Activated CD4-positive, CD25-positive, alpha-beta regulatory T cell treated with anti-CD3 and anti-CD28 coated beads, Interleukin-2, amount 50 U/mL, for 72 hours (primary cell): Measurements from ENCODE around the gene ALDH8A1.

Source experiments
- DNase-seq: peaks from one replicate; pipeline ENCODE4 v3.0.0; 2021

Gene ALDH8A1, protein sequence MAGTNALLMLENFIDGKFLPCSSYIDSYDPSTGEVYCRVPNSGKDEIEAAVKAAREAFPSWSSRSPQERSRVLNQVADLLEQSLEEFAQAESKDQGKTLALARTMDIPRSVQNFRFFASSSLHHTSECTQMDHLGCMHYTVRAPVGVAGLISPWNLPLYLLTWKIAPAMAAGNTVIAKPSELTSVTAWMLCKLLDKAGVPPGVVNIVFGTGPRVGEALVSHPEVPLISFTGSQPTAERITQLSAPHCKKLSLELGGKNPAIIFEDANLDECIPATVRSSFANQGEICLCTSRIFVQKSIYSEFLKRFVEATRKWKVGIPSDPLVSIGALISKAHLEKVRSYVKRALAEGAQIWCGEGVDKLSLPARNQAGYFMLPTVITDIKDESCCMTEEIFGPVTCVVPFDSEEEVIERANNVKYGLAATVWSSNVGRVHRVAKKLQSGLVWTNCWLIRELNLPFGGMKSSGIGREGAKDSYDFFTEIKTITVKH

DNA sequence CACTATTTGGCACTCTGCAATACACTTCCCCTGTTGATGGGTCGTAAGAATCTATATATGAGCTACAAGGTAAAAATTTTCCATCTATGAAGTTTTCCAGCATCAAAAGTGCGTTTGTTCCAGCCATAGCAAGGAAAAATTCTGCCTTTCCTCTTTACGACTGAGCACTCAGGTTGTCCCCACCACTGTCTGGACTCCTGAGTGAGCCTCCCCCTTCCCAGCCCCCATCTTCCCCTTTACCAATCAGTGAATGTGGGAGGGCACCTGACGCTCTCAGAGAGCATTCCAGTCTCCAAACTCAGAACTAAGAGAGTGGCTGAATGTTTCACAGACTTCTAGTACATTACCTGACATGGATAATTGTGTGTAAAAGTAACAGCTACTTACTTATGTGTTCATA is at the start of gene ALDH8A1:
TSS of gene ALDH8A1 (minus strand) at position 175 of the 400 bp plus-strand sequence. CDS start at position 127, 48 bp downstream.
- DNase-seq: no peak

DNA sequence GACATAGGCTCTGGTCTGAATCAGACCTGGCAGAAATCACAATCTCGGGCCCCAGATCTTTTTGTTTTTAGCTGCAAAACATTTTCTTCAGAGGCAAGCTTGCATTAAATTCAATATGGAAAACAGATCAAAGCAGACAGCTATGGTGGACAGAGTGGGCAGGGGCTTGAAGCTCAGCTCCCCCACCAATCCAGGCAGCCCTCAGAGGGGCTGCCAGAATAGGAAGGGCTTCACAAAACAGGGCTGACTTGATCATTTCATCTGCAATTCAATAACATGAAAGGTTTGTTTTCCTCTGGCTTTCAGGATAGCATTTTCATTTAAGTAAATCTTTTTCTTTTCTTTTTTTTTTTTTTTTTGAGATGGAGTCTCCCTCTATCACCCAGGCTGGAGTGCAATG is 49.2 kb upstream of the ALDH8A1 start:
- no peak for DNase-seq

DNA sequence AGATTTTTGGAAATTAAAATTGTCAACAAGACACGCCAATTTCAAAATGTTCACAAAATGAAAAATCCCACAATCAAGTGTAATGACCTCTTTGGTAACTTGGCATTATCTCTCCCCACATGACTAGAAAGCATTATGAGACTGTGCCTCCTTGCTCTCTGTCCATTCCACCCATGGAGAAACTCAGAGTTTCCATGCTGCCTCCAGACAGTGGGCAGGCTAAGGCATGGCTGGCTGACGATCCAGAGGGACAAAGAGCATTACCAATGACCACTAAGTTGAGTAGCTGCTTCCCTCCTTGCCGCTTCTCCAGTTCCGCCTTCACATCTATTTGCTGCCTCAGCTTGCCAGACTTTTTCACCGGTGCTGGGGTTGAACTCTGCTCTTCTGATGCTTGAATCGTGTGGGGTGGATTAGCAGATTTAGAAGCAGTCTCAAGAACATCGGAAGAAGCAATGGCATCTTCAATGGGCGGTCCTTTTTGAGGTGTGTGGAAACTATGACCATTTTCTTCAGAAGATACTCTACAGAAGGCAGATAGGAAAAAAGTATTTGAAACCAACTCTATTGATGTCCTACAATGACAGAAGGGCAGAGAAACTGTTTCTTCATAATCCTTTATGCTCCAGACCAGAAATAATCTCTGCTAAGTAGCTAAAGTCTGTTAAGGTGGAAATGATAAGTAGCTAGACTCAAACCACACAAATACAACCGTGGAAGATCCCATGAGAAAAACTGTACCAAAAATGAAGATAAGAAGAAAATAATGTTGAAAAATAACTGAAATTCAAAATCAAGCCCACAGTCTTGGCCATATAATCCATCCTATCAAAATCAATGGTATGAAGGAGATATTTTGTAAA is 47.5 kb upstream of the ALDH8A1 start:
- DNase-seq: no peak

DNA sequence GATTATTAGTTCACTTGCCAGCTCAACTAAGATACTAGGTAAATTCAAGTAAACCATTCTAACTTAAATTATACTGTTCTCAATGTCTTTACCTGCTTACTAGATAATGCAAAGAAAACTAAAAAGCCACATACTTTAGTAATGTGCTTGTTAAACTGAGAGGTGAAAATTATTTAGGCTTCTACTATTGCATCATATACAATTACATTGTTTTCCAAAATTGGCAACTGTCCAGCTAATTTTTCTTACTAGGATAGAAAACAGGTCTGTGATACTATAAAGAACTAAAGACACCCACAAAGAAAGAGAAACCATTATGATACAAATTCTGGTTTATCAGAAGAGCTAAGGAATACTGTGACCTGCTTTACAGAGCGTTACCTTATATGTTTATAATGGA is 45.6 kb upstream of the ALDH8A1 start:
- no peak for DNase-seq

DNA sequence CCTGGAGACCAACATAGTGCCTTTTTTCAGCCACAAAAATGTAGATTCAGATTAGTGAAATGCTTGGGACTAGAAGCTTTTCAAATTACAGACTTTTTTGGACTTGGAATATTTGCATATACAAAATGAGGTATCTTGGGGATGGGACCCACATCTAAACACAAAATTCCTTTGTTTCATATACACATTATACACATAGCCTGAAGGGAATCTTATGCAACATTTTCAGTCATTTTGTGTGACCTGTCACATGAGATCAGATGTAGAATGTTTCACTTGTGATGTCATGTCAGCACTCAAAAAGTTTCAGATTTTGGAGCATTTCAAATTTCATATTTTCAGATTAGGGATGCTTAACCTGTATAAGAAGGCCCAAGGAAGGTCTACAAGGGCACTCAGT is 44.5 kb upstream of the ALDH8A1 start:
- no peak for DNase-seq

DNA sequence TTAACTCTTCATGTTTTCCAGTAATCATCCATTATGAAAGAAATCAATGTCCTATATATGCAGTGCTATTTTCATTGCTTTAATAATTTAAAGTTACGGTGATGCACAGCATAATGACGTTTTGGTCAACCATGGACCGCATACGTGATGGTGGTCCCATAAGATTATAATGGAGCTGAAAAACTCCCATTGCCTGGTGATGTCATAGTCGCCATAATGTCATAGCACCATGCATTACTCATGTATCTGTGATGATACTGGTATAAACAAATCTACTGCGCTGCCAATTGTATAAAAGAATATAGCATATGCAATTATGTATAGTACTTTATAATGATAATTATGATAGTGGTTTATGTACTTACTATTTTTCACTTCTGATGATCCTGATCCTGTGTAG is 42.3 kb upstream of the ALDH8A1 start:
- DNase-seq: no peak

DNA sequence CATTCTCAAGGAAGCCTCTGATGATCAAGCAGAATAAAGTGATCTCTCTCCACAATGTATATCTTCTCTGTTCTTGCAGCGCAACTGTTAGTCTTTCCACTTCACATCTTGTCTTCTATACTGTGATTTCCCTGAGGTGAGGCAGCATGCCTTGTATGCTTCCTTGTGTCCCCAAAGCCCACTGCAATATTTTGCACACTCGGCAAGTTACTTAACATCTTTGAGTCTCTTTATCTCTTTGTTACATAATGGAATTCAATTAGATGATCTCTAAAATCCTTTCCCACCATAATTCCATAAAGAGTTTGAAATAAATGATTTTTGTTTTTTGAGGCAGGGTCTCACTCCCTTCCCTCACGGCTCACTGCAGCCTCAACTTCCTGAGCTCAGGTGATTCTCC is 40.4 kb upstream of the ALDH8A1 start:
- no peak for DNase-seq

DNA sequence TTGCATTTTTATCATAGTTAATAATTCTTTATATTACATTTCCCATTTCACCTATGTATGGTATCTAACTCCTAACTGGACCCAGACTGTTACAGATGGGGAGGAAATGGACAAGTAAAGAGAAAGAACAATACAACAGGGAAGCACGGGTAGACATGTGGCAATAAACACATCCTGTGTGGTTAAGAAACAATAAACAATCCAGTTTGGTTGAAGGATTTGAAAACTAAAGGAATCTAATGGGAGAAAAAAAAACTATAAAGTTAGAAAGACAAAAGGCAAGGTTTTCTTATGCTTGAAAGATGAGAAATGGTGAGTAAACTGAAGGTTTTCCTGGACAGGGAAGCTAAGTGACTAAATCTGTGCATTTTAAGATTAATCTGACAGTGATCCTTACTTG is 34.9 kb upstream of the ALDH8A1 start:
- no peak for DNase-seq

DNA sequence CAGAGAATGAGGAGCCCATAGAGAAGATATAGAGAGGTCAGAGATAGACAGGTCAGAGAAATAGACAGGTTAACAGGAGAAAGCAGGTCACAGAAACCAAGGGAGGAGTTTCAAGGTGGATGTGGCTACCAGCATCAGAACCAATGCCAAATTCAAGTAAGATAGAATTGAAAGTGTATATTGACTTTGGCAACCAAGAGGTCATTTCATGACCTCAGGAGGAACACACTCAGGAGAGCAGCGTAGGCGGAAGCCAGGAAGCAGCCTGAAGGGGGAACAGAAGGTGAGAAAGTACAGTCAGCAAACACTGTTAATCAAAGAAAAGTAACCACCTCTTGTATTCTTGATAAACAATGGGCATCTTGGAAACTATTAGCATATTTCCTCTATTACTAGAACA is 33.9 kb upstream of the ALDH8A1 start:
- DNase-seq: no peak

DNA sequence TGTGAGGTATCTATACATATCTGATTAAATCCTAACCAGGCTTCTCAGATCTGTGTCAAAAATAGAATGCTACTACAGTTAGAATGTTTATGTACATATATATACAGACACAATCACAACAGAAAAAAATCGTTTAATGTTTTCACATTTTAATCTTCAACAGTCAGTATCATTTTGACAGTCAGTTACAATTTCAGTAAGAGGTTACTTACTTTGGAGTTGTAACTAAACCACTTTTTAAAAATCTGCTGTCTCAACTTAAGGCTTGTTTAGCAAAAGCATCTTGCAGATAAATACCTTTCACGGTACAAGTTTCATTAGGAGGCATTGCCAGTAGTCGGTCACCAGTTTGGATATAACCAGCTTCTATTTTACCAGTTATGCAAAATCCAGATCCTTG is 32.3 kb upstream of the ALDH8A1 start:
- DNase-seq: no peak

DNA sequence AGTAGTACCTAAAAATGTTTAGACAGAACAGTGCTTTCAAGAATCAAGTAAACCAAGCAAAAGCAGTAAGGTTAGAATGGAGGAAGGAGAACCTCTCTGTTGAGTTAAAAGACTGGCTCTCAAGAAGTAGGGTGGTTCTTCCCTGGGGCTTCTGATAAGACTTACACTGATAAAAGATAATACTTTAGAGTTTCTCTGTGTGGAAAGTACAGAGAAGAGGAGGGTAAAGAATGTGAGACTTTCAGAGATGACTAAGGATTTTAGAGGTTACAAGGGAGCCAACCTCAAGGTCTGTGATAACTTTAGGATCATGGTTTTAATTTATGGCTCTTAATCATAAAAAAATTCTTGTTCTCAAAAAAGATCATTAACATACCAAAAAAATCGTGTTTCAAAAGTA is 30.9 kb upstream of the ALDH8A1 start:
- DNase-seq: no peak

DNA sequence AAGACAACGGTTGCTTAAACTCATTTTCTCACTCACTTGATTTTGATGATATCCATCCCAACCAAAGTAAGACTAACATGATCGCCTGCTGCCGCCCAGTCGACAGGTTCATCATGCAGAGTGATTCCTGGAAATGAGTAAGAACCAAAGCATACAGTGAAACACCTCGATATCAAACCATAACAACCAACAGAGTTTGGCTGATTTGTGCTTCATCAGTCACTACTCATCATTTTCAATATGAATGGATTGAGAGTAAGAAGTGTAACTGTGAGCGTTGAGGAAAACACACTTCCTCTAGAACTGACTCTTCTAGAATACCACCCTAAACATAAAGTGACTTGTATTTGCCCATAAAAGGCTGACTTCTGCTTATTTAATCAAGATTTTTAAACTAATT is 29.2 kb upstream of the ALDH8A1 start:
- DNase-seq: peak; percentile 38

DNA sequence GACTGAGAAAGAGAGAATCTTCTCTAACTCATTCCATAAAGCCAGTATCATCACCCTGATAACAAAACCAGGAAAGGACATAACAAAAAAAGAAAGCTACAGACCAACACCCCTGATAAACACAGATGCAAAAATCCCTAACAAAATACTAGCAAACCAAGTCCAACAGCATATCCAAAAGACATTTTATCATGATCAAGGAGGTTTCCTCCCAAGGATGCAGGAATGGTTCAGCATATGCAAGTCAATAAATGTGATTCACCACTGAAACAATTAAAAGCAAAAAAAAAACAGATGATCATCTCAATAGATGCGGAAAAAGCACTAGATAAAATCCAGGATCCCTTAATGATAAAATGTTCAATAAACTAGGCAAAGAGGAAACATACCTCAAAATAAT is 24.5 kb upstream of the ALDH8A1 start:
- DNase-seq: no peak

DNA sequence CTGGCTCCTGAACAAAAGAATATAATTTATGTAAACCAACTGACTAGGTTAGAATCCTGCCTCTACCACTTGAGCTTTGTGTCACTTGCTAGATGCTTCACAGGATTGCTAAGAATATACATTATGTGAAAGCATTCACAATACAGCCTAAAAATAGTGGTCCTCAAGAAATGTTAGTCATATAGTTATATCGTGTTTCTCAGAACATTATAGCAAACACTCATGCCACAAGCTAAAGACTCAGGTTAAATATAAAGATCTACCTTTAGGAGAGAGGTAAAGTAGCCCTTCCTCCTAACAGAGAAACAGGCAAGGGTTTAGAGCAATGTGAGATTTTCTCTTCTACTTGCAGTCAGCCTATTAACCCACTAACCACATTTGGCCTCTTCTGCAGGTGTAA is 17.8 kb upstream of the ALDH8A1 start:
- no peak for DNase-seq

DNA sequence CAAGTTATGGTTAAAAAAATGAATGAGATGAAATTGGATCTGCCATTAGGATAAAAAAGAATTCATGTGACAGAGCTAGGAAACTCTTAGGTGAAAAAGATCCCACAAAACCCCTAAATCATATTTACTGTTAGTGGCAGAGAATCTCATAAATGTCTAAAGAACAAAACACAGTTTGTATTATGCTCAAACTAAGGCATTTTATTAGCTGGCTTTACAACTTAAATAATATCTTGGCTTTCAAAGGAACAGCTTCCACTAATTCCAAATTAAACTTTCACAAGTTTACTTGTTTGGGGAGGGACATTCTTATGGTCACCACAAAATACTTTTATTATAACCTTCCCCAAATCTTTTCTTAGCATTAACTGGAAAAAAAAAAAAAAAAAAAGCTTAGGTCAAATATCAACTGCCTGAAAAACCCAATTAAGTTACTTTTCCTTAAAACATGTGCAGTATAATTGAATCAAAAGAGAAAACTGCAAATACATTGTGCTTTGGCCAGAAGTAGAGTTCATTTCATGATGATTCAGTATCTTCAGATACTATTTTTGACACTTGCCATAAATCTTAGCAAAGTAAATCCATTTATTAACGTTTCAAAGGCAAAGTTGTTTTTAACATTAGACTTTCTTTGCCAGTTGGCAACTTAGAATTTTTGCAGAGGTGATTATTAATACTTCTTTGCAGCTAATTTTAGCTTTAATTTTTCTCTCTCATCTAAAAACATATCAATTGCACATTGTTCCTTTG is 14.7 kb upstream of the ALDH8A1 start:
- DNase-seq: no peak

DNA sequence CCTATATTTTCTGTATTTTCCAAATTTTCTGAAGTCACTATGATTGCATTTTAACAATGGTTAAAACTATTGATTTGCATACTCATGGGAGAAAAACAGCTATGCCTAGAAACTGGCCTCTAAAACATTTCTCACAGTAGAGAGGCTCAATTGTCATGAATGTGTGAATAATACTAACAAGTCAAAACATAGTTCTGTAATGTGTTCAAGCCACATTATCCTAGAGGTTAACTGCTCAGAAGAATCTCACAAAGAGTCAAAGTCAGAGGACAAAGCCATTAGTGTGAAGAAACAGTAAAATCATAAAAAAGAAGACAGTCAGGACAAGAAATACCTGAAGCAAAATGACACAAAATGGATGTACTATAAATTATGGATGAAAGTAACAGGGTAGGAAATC is 12.5 kb upstream of the ALDH8A1 start:
- no peak for DNase-seq

DNA sequence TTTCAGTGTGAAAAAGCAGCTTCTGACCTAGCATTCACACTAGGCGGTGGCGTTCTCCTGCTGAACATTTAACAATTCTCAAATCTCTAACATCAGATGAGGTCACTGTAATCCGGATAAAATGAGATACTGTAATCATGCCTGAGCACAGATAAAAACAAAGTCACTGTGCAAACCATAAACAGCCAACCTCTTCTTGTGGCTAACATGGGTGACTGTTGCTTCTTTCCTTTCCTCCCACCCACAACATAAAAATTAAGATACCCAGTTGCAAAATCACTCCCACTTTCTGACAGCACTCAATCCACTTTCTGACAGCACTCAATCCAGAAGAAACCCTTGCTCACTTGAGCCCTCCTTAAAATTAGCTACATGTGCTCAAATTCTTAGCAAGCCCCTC is 11.5 kb upstream of the ALDH8A1 start:
- DNase-seq: no peak

DNA sequence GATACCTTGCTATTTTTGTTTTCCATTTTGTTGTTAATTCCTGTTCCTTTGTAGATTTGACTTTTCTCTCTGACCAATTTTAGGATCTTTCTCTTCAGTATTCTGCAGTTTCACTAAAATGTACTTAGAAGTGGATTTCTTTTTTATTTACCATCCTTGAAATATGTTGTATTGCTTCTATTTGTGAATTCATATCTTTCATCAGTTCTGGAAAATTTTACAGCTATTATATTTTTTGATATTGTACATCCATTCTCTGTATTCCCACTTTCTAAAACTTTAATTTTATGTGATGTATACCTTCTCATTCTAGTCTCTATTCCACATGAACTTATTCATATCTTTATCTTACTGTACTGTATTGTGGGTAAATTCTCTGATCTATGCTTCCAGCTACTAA is 9.7 kb upstream of the ALDH8A1 start:
- no peak for DNase-seq

DNA sequence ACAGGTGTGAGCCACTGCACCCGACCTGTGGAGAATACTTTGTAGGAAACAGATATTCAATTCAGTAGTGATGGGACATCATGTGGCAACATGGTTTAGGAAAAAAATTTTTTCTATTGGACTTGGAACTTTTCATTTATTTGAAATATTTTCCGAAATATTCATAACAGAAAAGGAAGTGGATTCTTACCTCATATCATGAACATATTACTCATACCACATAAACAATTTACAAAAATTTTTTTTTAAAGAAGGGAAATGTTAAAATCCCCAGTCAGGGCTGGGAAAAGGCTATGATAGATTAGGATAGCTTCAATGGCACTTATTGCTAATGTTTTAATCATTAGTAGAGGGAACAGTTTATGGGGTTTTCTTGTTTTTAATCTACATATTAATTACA is 6.8 kb upstream of the ALDH8A1 start:
- DNase-seq: no peak

DNA sequence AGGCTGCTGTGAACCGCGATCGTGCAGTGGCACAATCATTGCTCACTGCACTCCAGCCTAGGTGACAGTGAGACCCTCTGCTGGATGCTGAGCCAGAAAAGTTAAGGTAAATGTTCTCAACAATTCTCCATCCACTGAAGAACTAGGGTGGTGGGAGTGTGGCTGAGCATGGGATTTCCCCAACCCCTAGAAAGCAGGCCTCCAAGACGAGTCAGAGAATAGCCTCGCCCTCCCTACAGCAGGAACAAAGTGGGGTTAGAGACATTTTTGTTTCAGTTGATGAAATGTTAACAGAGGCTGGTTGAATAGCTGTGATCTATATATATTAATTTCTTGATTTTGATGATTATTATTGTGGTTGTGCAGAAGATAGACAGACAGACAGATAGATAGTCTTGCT is 6.1 kb upstream of the ALDH8A1 start:
- no peak for DNase-seq

DNA sequence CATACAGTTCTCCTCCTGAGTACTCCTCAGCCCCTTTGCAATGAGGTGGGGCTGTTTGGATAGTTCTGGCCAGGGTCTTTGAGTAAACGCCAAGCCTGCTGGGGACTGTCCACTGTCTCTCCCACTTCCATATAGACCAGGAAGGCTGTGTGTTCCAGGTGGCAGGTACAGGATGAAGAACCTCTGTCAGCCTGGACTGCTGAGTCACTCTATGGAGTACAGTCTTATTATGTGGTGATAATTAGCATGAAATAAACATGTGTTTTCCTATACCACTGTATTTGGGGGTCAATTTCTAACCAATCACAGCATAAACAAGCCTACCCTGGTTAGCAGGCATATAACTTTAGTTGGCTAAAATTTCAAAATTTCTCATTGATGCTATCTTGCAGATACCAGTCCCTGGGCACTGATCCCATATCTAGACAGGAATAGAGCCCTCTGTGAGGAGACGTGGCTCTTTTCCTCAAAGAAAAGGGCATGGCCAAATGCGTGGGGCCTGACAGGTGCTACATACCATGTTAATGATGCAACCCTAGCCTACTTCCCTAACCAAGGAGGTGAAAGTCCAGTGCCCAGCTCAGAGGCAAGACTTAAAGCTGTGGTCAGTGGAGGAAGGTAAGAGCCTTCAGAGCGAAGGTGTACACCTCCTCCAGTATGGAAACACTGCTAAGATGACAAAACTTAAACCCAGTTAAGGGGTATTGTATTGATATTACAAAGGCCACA is 4.5 kb upstream of the ALDH8A1 start:
- no peak for DNase-seq

DNA sequence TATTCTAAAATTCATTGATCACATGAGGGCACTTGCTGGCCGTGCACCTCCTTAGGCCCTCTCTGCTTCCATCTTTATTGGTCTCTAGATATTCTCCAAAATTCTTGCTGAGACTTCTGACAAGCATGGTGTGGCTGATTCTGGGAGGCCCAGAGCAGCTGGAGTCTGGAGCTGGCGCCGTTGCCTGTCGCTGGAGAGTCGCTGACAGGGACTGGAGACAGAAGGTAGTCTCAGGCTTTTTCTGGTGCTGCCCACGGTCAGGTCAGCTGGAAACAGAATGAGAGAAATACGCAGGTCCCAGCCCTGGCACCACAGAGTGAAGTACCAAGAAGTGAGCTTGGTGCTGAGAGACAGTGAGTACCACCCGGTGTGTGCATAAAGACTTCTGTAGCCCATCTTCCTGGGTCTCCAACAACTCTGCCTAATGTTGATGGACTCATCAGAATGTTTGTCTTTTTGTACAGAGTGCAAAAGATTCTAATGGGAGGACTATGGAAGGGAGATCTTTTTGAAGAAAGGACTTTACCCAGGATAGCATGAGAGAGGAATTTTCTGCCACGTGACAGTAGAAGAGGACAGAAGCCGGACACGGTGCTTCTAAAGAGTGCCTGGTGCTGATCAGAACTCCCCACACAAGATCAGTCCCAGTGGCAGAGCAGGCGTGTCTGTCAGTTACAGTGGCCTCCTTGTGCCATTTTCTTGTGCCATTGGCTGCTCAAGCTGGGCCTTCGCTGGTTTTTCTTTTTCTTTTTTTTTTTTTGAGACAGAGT is 1.8 kb upstream of the ALDH8A1 start:
- DNase-seq: no peak
